NCI-H2171 (cell line): ENCODE data around the gene STK17B.
"Not testable (repeated sequence)": the region's sequence is repeated elsewhere in the genome, so short reads cannot be mapped to it uniquely, and the experiment has no call there.

Source experiments
- DNase-seq: peaks from one replicate; lab custom pipeline; 2025; lab: John Stamatoyannopoulos, UW

The STK17B gene

GRCh38 chr2:196112418-196113034 lies 58.9 kb downstream of the STK17B start:
- DNase-seq = no peak

- no peak for DNase-seq
Observed at GRCh38 chr2:196108604-196109003, 62.8 kb downstream of the STK17B start.

DNA sequence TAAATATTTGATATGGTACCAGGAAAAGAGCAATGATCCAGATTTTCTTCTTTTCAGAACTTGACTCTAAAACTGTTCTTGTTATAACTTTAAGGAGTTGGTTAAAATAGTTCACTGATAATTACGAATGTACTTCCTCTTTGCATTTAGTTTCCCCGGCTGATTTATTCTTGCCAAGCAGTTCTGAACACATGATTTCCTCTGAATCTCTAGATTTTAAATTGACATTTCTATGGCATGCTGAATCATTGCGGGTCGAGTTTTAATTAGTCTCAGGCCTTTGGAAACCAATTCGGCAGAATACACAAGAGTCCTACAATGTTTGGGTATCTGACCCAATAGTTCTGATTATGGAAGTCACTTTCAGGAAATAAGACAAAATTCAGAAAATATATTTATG lies 65.4 kb downstream of the STK17B start:
- DNase-seq = no peak

DNA sequence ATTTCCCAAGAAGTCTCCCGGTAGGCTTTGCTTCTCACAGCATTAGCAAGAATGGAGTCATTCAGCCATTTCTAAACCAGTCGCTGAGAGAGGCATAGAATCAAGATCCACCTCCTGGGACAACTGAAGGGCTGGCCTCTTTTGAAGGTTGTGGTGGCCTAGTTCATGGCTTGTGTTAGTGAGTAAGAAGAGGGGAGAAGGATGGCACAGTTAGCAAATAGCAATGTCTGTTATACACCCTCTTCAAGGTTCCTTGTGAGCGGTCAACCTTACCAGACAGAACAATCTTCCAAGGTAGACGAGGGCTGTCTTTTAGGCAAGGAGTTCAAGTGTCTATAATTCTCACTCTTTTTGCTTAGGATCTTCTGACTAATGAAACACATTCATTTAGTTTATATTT lies 67.3 kb downstream of the STK17B start:
- no peak for DNase-seq

GRCh38 chr2:196103626-196104025 lies 67.8 kb downstream of the STK17B start:
- no peak for DNase-seq

DNA sequence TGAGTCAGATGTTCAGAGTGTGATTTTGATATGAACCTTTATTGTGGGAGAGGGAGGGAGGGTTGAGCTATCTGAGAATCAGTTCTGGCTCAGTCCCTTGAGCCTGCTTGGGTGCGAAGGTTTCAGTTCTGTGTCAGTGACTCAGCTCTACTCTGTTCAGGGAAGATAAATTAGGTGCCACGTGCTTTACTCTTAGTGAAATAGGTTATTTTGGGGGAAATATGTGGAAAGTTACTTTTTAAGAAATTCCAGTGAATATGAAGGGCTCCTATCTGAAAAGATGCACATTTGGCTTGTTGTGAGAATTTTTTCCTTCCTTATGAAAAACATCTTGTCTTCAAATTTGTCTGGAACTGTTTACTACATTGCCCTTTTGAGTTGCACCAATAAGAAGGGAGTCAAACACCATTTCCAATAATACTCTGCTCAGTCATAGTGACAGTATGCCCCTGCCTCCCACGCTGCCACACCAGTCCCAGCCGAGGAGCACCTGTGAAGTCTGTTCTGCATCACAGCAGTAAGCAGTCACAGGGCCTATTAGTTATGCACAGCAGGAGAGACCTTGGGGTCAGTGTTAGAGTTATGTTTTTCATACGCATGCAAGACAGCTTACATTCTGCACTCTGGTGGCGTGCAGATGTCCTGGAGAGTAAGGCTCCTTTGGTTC lies 69.9 kb downstream of the STK17B start:
- DNase-seq = no peak

DNA sequence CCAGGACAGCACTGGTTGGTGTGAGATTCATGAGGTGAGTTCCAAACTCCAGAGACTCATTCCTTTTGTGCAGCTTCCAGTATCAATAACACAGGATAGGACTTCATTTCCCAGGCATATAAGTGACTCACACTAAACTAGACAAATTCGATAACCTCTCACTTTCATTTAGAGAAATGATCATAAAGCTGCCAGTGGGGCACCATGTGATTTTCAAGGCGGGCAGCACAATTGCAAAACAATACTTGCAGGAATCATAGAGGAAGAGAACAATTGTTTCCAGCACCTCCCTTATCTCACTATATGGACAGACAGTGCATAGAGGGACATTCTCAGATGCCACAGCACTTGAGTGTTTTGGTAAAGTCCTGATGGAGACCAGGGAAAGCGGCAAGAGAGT lies 71.5 kb downstream of the STK17B start:
- DNase-seq = no peak

- DNase-seq = no peak
Observed at GRCh38 chr2:196097864-196098660, 73.3 kb downstream of the STK17B start.

DNA sequence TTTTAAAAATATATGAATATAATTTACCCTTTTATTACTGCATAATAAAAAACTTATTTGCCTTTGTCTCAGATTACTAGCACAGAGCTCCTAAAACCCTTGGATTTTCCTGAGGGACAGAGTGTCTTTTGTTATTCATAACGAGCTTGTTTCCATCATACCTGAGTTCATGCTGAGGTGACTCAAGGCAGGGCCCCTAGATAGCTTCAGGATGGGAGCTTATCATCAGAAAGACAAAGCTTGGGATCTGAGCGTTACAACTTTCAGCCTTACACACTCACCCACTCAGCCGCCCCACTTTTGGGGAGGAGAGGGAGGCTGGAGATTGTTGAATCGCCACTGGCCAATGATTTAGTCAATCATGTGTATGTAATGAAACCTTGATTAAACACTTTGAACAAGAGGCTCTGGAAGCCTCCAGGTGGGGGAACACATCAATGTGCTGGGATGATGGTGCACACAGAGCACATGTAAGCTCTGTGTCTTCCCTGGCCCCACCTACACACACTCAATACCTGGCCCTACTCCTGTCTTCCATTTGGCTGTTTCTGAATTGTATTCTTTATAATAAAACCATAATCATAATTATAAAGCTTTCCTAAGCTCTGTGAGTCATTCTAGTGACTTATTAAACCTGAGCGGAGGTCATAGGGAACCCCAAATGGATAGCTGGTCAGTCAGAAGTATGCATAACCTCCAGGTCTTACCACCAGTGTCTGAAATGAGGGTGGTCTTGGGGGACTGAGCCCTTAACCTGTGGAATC lies 74.2 kb downstream of the STK17B start:
- no peak for DNase-seq

GRCh38 chr2:196096264-196096663 lies 75.1 kb downstream of the STK17B start:
- no peak for DNase-seq

DNA sequence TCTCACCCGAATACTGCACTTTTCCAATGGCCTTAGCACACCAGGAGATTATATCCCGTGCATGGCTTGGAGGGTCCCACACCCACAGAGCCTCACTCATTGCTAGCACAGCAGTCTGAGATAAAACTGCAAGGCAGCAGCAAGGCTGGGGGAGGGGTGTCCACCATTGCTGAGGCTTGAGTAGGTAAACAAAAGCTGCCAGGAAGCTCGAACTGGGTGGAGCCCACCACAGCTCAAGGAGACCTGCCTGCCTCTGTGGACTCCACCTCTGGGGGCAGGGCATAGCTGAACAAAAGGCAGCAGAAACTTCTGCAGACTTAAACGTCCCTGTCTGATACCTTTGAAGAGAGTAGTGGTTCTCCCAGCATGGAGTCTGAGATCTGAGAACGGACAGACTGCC lies 81.9 kb downstream of the STK17B start:
- DNase-seq = not testable (repeated sequence)

DNA sequence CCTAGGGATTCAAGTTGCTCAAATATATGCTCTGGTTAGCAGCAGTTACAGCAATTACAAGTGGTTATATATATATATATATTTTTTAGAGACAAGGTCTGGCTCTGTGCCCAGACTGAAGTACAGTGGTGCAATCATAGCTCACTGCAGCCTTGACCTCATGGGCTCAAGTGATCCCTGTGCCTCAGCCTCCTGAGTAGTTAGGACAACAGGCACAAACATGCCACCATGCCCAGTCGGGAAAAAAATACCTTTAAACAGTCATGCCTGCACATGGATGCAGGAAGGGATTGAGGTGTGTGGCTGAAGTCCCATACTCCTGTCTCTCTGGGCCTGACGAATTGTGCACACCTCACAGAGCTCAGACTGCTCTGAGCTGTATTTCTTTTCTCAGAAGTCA lies 83.2 kb downstream of the STK17B start:
- DNase-seq = no peak

DNA sequence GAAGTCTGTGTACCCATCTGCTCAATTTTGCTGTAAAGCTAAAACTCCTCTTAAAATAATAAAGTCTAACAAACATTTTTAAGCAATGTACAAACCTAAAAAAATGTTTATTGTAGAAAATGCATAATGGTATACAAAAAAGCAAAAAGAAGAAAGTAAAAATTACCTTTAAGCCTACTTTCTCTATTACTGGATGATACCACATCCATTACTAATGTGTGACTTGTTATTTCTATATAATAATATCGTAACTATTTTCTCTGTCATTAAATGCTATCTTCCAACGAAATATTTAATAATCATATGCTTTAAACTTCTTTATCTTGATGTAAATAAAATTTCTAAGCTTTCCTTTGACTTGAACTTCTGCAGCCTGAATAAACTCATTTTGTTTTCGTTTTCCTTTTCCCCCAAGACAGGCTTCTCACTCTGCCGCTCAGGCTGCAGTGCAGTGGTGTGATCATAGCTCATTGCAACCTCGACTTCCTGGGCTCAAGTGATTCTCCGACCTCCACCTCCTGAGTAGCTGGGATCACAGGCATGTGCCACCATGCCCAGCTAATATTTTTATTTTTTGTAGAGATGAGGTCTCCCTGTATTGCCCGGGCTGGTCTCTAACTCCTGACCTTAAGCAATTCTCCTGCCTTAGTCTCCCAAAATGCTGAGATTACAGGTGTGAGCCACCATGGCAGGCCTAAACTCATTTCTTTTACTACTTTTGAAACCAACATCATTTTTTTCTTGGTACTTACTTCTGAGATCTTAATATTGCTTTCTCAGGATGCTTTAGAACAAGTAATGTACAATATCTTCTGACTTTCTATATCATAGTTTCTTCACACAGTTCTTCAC lies 84.6 kb downstream of the STK17B start:
- no peak for DNase-seq

DNA sequence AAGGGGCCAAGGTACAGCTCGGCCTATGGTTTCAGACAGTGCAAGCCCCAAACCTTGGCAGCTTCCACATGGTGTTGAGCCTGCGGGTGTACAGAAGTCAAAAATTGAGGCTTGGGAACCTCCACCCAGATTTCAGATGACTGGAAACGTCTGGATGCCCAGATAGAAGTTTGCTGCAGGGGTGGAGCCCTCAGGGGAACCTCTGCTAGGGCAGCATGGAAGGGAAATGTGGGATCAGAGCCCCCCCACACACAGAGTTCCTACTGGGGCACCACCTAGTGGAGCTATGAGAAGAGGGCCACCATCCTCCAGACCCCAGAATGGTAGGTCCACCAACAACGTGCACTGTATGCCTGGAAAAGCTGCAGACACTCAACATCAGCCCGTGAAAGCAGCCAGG lies 87.8 kb downstream of the STK17B start:
- DNase-seq = no peak
